Thyroid gland (tissue), 4 donors: Measurements from ENCODE around the gene IRAK1BP1. TPM values are rescaled to one million over a fixed set of nuclear protein-coding genes. Genes with fewer than 3 reads are reported as not detected.
A peak's percentile ranks its signal among the peaks of the same experiment; 100 is the strongest.

ENCODE experiments used
- DNase-seq, 2 donors: peaks; one replicate each; pipeline ENCODE4 v3.0.0-alpha.2; 2019
- H3K27ac ChIP-seq, 3 donors: fragments of 200-600 bp; sonication (generic); 1 replicate in 2 of 3; 2 replicates in 1 of 3; pipeline ENCODE4 v1.5.1; 2016 to 2019; ENCODE audit warnings: mild to moderate bottlenecking in 1 of 3, moderate library complexity in 1 of 3
- H3K27me3 ChIP-seq: fragments of 200-600 bp; sonication (generic); one replicate; pipeline ENCODE4 v1.5.1; 2019
- H3K36me3 ChIP-seq, 2 donors: fragments of 200-600 bp; sonication (generic); one replicate each; pipeline ENCODE4 v1.5.1; 2016 to 2019
- H3K4me1 ChIP-seq, 2 donors: fragments of 200-600 bp; sonication (generic); one replicate each; pipeline ENCODE4 v1.5.1; 2017 to 2019
- H3K4me3 ChIP-seq, 3 donors: fragments of 200-600 bp; sonication (generic); replicated peaks in 1 of 3; 1 replicate in 2 of 3; 2 replicates in 1 of 3; pipeline ENCODE4 v1.5.1; 2016; ENCODE audit warnings: mild to moderate bottlenecking in 1 of 3
- H3K9me3 ChIP-seq: fragments of 200-600 bp; sonication (generic); one replicate; pipeline ENCODE4 v1.5.1; 2017
- CTCF ChIP-seq, 6 experiments: fragments of 200-600 bp in 3 of 6; fragments of 450-650 bp in 3 of 6; sonication (generic) in 3 of 6; IDR thresholded peaks; one replicate each; pipeline ENCODE4 v1.5.1; 2016 to 2019; ENCODE audit warnings: antibody characterized with exemption in 6 of 6, mild to moderate bottlenecking in 2 of 6, inconsistent platforms in 1 of 6, moderate library complexity in 1 of 6
- POLR2A ChIP-seq, 2 donors: fragments of 450-650 bp; IDR thresholded peaks; one replicate each; pipeline ENCODE4 v1.6.1; 2017; ENCODE audit warnings: antibody characterized with exemption in 2 of 2, mild to moderate bottlenecking in 2 of 2, moderate library complexity in 1 of 2
- WGBS, 2 donors: methylation state at CpG; one replicate each; pipeline ENCODE4 v1.1.5; 2017; 5-methylcytosine and 5-hydroxymethylcytosine counted together
- intact Hi-C: fragments of 100-400 bp; cut with DNase I; formaldehyde crosslinking; loops from one replicate; pipeline ENCODE4 v1.15.1; 2023
- total RNA-seq, 4 donors: library from RNA; depleted of rRNA; stranded (reverse); fragments of >200 nt; gene quantifications; one replicate each; pipeline ENCODE4 v1.2.3, GENCODE V29; 2016

Gene IRAK1BP1
- total RNA-seq, 4 donors from 2014 or later = 9.8 to 13.5 (median 13.1) TPM

GRCh38 chr6:78861509-78861908 is 5.8 kb upstream of the IRAK1BP1 start:
- no peak for TF ChIP-seq CTCF (IDR thresholded peaks at IDR 0.05)
- TF ChIP-seq POLR2A (IDR thresholded peaks at IDR 0.05) = no peak
- Histone ChIP-seq H3K27me3 (no peaks in the 10 kb centered on the region), H3K4me1 (no peaks in the 10 kb centered on the region), H3K27ac (no peak overlapping the region), H3K4me3 (no peak overlapping the region), H3K36me3 (no peaks in the 10 kb centered on the region), H3K9me3 (no peaks in the 10 kb centered on the region)
- DNase-seq = no peak
- intact Hi-C loops = no loop called here
- 79 to 84% methylated on average over 2 of the region's 2 CpGs for WGBS, 2 donors

GRCh38 chr6:78863576-78863975 is 3.8 kb upstream of the IRAK1BP1 start:
- Histone ChIP-seq H3K36me3 (no peaks in the 10 kb centered on the region), H3K27ac (no peak overlapping the region), H3K4me1 (no peaks in the 10 kb centered on the region), H3K27me3 (no peaks in the 10 kb centered on the region), H3K4me3 (no peak overlapping the region), H3K9me3 (no peaks in the 10 kb centered on the region)
- no peak for DNase-seq
- intact Hi-C loops = no loop called here
- 86 to 92% methylated on average over 2 of the region's 2 CpGs for WGBS, 2 donors
- TF ChIP-seq CTCF (IDR thresholded peaks at IDR 0.05) (no peak), POLR2A (IDR thresholded peaks at IDR 0.05) (no peak)

- Histone ChIP-seq H3K4me1 (no peaks in the 10 kb centered on the region), H3K4me3 (no peak overlapping the region), H3K9me3 (no peaks in the 10 kb centered on the region), H3K36me3 (no peaks in the 10 kb centered on the region), H3K27me3 (no peaks in the 10 kb centered on the region), H3K27ac (no peak overlapping the region)
- no peak for TF ChIP-seq POLR2A (IDR thresholded peaks at IDR 0.05)
- intact Hi-C loops = no loop called here
- WGBS, 2 donors = 87 to 88% methylated on average over 5 of the region's 5 CpGs
- no peak for DNase-seq
These were observed 2.4 kb upstream of the IRAK1BP1 start for GRCh38 chr6:78864957-78865356.

- no peaks in the 10 kb centered on the region for H3K4me1 ChIP-seq
- no peaks in the 10 kb centered on the region for H3K36me3 ChIP-seq
- intact Hi-C loops = no loop called here
These were observed 356 bp upstream of the IRAK1BP1 start for GRCh38 chr6:78867020-78867369.

GRCh38 chr6:78868116-78868515 is 765 bp downstream of the IRAK1BP1 start:
- WGBS, 2 donors = 25 to 26% methylated on average over 8 of the region's 8 CpGs
- Histone ChIP-seq H3K36me3 (no peaks in the 10 kb centered on the region), H3K27me3 (no peaks in the 10 kb centered on the region), H3K9me3 (no peaks in the 10 kb centered on the region), H3K27ac (peak overlapping the region in 1 of 3 donors; percentile 64), H3K4me1 (no peaks in the 10 kb centered on the region), H3K4me3 (peak overlapping the region; percentile 60 to 99 (median 89))
- TF ChIP-seq POLR2A (IDR thresholded peaks at IDR 0.05) = no peak
- TF ChIP-seq CTCF (IDR thresholded peaks at IDR 0.05) = no peak
- intact Hi-C loops = no loop called here
- no peak for DNase-seq

More at GRCh38 chr6:78867020-78867369, 356 bp upstream of the IRAK1BP1 start:
- Histone ChIP-seq H3K27ac (peak overlapping the region; percentile 59 to 64 (median 64)), H3K4me3 (peak overlapping the region; percentile 60 to 99 (median 89)), H3K9me3 (no peaks in the 10 kb centered on the region), H3K27me3 (no peaks in the 10 kb centered on the region)
- 5% methylated on average over 13 of the region's 13 CpGs for WGBS, 2 donors
- no peak for TF ChIP-seq POLR2A (IDR thresholded peaks at IDR 0.05)
- TF ChIP-seq CTCF (IDR thresholded peaks at IDR 0.05) = no peak
- DNase-seq = no peak

- no peak for DNase-seq
- Histone ChIP-seq H3K36me3 (peaks cover 0 to 5% of the 10 kb centered on the region in 2 donors), H3K4me1 (no peaks in the 10 kb centered on the region), H3K9me3 (no peaks in the 10 kb centered on the region), H3K27me3 (no peaks in the 10 kb centered on the region), H3K4me3 (no peak overlapping the region), H3K27ac (no peak overlapping the region)
- intact Hi-C loops = no loop called here
- 75 to 98% methylated on average over 3 of the region's 3 CpGs for WGBS, 2 donors
- TF ChIP-seq CTCF (IDR thresholded peaks at IDR 0.05) (no peak), POLR2A (IDR thresholded peaks at IDR 0.05) (no peak)
These were observed 8.2 kb downstream of the IRAK1BP1 start for GRCh38 chr6:78875505-78875904.
